GM12878 (cell line): ENCODE results near the gene MSH6. TPM values are rescaled to one million over a fixed set of nuclear protein-coding genes. Genes with fewer than 3 reads are reported as not detected.

ENCODE experiments used
- ATAC-seq: fragments of 200-7000 bp; cut with Tn5 transposase; 3 replicates; pipeline ENCODE4 v1.9.1; 2020; ENCODE audit warnings: mild to moderate bottlenecking, moderate library complexity
- BruUV-seq: library from RNA; stranded (reverse); fragments of 400-500 nt; replicated peaks from 2 replicates; lab custom pipeline; 2021; lab: Mats Ljungman, UMichigan
- CTCF ChIA-PET: fragments of 300-600 bp; sonication (Branson Sonifier 250); formaldehyde crosslinking; extraction: SDS; loops from one replicate; lab custom pipeline; 2021; ENCODE audit warnings: inconsistent platforms; lab: Yijun Ruan, JAX
- POLR2A ChIA-PET: fragments of 350-600 bp; formaldehyde crosslinking; extraction: SDS; loops from one replicate; lab custom pipeline; 2021; ENCODE audit warnings: inconsistent platforms; lab: Charles Lee
- RAD21 ChIA-PET: fragments of 300-600 bp; sonication (Branson Sonifier 250); formaldehyde crosslinking; loops from one replicate; lab custom pipeline; 2023; ENCODE audit warnings: antibody characterized with exemption; ENCODE audit not compliant: unreplicated experiment; lab: Charles Lee
- SMC1A ChIA-PET: fragments of 300-600 bp; sonication (Branson Sonifier 250); formaldehyde crosslinking; loops from one replicate; lab custom pipeline; 2023; ENCODE audit not compliant: unreplicated experiment, uncharacterized antibody; lab: Charles Lee
- DNase-seq: peaks from one replicate; pipeline ENCODE4 v3.0.0-alpha.2; 2011; ENCODE audit warnings: low read depth, low spot score
- FAIRE-seq: peaks from 3 replicates; lab custom pipeline; 2011; peaks lifted over from hg19 to GRCh38; lab: Jason Lieb, UNC
- H2AFZ ChIP-seq: 2 replicates; pipeline ENCODE4 v1.6.0; 2011; ENCODE audit warnings: low read depth, low read length, control low read depth; ENCODE audit not compliant: control insufficient read depth
- H3K27ac ChIP-seq: 2 replicates; pipeline ENCODE4 v1.5.1; 2011; ENCODE audit warnings: control low read depth; ENCODE audit not compliant: control insufficient read depth, insufficient read depth
- H3K27me3 ChIP-seq, 2 experiments: replicated peaks in 1 of 2; 2 replicates each; pipeline versions ENCODE4 v1.6.0 to v1.6.1; 2011; ENCODE audit warnings: low read length in 1 of 2; ENCODE audit not compliant: control insufficient read depth in 2 of 2, insufficient read depth in 2 of 2
- H3K36me3 ChIP-seq, 2 experiments: 2 replicates each; pipeline ENCODE4 v1.5.1; 2011; ENCODE audit warnings: low read length in 1 of 2; ENCODE audit not compliant: control insufficient read depth in 2 of 2, insufficient read depth in 2 of 2
- H3K4me1 ChIP-seq: 2 replicates; pipeline ENCODE4 v1.6.1; 2011; ENCODE audit warnings: mild to moderate bottlenecking, low read length, moderate library complexity, mixed read lengths; ENCODE audit not compliant: control insufficient read depth, insufficient read depth
- H3K4me2 ChIP-seq: 2 replicates; pipeline ENCODE4 v1.6.0; 2011; ENCODE audit warnings: control low read depth; ENCODE audit not compliant: control insufficient read depth, insufficient read depth
- H3K4me3 ChIP-seq: fragments of 200-600 bp; sonication (generic); 2 replicates; pipeline ENCODE4 v1.5.1; 2016
- H3K79me2 ChIP-seq: 2 replicates; pipeline ENCODE4 v1.6.0; 2011; ENCODE audit warnings: low read length; ENCODE audit not compliant: control insufficient read depth, insufficient read depth
- H3K9ac ChIP-seq: 2 replicates; pipeline ENCODE4 v1.8.0; 2011; ENCODE audit warnings: low read length, control low read depth, mixed read lengths; ENCODE audit not compliant: control insufficient read depth, insufficient read depth
- H3K9me3 ChIP-seq: replicated peaks from 3 replicates; pipeline ENCODE4 v1.5.1; 2011; ENCODE audit warnings: mild to moderate bottlenecking, low read length; ENCODE audit not compliant: control insufficient read depth, insufficient read depth
- H4K20me1 ChIP-seq: 2 replicates; pipeline ENCODE4 v1.6.0; 2011; ENCODE audit not compliant: control insufficient read depth, insufficient read depth
- BACH1 ChIP-seq: fragments of 450-650 bp; IDR thresholded peaks from 2 replicates; pipeline ENCODE4 v1.6.1; 2017; ENCODE audit warnings: mild to moderate bottlenecking, borderline replicate concordance
- CREM ChIP-seq: IDR thresholded peaks from 2 replicates; pipeline ENCODE4 v1.6.1; 2014; ENCODE audit warnings: antibody characterized with exemption, low read depth
- ELK1 ChIP-seq: IDR thresholded peaks from 2 replicates; pipeline ENCODE4 v1.6.1; 2012; ENCODE audit warnings: low read depth, low read length, improper control_type of control experiment
- FOXM1 ChIP-seq: IDR thresholded peaks from 2 replicates; pipeline ENCODE4 v1.6.1; 2012; ENCODE audit warnings: low read depth, mild to moderate bottlenecking, inconsistent platforms, low read length, moderate library complexity
- HCFC1 ChIP-seq: fragments of 150-350 bp; IDR thresholded peaks from 2 replicates; pipeline ENCODE4 v1.6.1; 2014; ENCODE audit warnings: low read length
- MEF2B ChIP-seq: fragments of 450-650 bp; IDR thresholded peaks from 2 replicates; pipeline ENCODE4 v1.6.1; 2018; ENCODE audit warnings: mild to moderate bottlenecking, moderate library complexity; ENCODE audit not compliant: partially characterized antibody, poor library complexity, severe bottlenecking
- SREBF2 ChIP-seq: IDR thresholded peaks from 2 replicates; pipeline ENCODE4 v1.6.1; 2012; ENCODE audit warnings: mild to moderate bottlenecking, low read length
- TAF1 ChIP-seq: IDR thresholded peaks from 2 replicates; pipeline ENCODE4 v1.6.1; 2011; ENCODE audit warnings: mild to moderate bottlenecking, low read depth, low read length, borderline replicate concordance
- WGBS: methylation state at CpG from one replicate; pipeline ENCODE4 v1.1.6; 2016; ENCODE audit warnings: low lambda C conversion rate; ENCODE audit not compliant: insufficient replicate concordance, insufficient coverage; ENCODE audit errors: missing lambda C conversion rate; 5-methylcytosine and 5-hydroxymethylcytosine counted together
- in situ Hi-C: fragments of 300-500 bp; cut with MboI; formaldehyde crosslinking; loops from 9 replicates; pipeline ENCODE4 v1.14.3; 2018; ENCODE audit warnings: mixed read lengths
- intact Hi-C: fragments of 100-400 bp; cut with micrococcal nuclease; formaldehyde crosslinking; loops from one replicate; pipeline ENCODE4 v1.14.2; 2022; ENCODE audit not compliant: unreplicated experiment
- polyA plus RNA-seq, 11 experiments: library from polyadenylated mRNA; depleted of rRNA in 4 of 11; unstranded in 6 of 11; stranded (reverse) in 5 of 11; fragments of >200 nt; fragmentation: Nextera tagmentation in 4 of 11; fragmentation: Illumina TruSeq in 1 of 11; extraction: Ambion mirVana in 4 of 11; extraction: Trizol in 1 of 11; gene quantifications; 1 replicate in 1 of 11; 2 replicates in 10 of 11; pipeline versions ENCODE4 v1.2.1 to v1.2.3, GENCODE V29; 2011 to 2016; ENCODE audit warnings: inconsistent platforms in 2 of 11, missing spikeins in 2 of 11, low read depth in 1 of 11
- total RNA-seq, 4 experiments: library from RNA; depleted of rRNA in 3 of 4; stranded (reverse); fragments of >200 nt in 3 of 4; fragmentation: Illumina TruSeq in 1 of 4; extraction: Trizol in 1 of 4; gene quantifications; 2 replicates each; pipeline versions ENCODE4 v1.2.1 to v1.2.3, GENCODE V29; 2013 to 2021
- TF ChIP-seq, protein P1 (sequence below): fragments of 450-650 bp; IDR thresholded peaks from 2 replicates; pipeline ENCODE4 v1.6.1; 2017; ENCODE audit warnings: low read depth, mild to moderate bottlenecking, moderate library complexity

The MSH6 gene
- total and polyA plus RNA-seq, 10 of the 15 experiments (the other 5 are each of a cell fraction or from before 2014, with no cell fraction given) = 12.4 to 108 (median 67.4) TPM

DNA sequence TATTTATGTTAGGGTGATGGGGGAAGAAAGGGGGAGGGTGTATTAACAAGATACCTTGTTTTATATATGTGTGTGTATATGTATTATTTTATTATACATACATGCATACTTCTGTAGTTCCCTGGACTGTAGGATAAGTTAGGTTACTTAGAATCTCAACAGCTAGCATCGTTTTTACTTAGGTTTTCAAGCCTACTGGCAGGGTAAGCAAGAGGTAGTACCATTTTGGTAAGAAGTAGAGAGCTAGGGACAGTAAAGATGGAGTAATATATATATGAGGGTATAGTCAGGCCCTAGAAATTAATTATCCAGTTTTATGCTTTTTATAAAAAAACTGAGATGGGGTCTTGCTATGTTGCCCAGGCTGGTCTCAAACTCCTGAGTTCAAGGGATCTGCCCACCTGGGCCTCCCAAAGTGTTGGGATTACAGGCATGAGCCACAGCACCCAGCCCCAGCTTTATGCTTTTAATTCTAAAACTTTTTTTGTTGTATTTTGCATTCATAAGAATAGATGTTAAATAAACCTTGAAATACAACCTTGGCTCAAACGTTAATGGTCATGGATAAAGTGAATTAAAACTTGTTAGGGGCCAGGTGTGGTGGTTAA lies 13.2 kb downstream of the MSH6 start (continued):
- TF ChIP-seq, protein P1, sequence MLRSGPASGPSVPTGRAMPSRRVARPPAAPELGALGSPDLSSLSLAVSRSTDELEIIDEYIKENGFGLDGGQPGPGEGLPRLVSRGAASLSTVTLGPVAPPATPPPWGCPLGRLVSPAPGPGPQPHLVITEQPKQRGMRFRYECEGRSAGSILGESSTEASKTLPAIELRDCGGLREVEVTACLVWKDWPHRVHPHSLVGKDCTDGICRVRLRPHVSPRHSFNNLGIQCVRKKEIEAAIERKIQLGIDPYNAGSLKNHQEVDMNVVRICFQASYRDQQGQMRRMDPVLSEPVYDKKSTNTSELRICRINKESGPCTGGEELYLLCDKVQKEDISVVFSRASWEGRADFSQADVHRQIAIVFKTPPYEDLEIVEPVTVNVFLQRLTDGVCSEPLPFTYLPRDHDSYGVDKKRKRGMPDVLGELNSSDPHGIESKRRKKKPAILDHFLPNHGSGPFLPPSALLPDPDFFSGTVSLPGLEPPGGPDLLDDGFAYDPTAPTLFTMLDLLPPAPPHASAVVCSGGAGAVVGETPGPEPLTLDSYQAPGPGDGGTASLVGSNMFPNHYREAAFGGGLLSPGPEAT = no peak

GRCh38 chr2:47798631-47799030 lies 15.7 kb downstream of the MSH6 start:
- no peak overlapping the region for H3K4me2 ChIP-seq
- H3K27me3 ChIP-seq = no peaks in the 10 kb centered on the region
- no peak for TF ChIP-seq MEF2B
- no peak for TF ChIP-seq CREM
- no peak for TF ChIP-seq FOXM1
- no peak for TF ChIP-seq SREBF2
- TF ChIP-seq ELK1 = no peak
- TF ChIP-seq BACH1 = no peak
- no peak for TF ChIP-seq HCFC1
- TF ChIP-seq TAF1 = no peak
- RAD21 ChIA-PET = no interaction called here
- H3K79me2 ChIP-seq = peaks cover 4% of the 10 kb centered on the region
- intact Hi-C loops (no loop called here), in situ Hi-C loops (no loop called here)
- CTCF ChIA-PET = no interaction called here
- no peak overlapping the region for H3K9ac ChIP-seq
- ATAC-seq (no peak), FAIRE-seq (no peak), DNase-seq (no peak)
- WGBS = over 99% methylated on average over 6 of the region's 6 CpGs
- no peaks in the 10 kb centered on the region for H4K20me1 ChIP-seq
- BruUV-seq = TSS peak; percentile 38
- no peak overlapping the region for H3K4me3 ChIP-seq
- H2AFZ ChIP-seq = no peak overlapping the region
- peaks cover 23 to 64% of the 10 kb centered on the region in 2 experiments for H3K36me3 ChIP-seq
- no peak overlapping the region for H3K27ac ChIP-seq
- H3K4me1 ChIP-seq = no peaks in the 10 kb centered on the region
- SMC1A ChIA-PET = no interaction called here
- peaks cover 5% of the 10 kb centered on the region for H3K9me3 ChIP-seq
- POLR2A ChIA-PET = no interaction called here
